Activated T-helper 1 cell treated with anti-CD3 and anti-CD28 coated beads, Interleukin-12 subunit alpha, Interleukin-12 subunit beta, Interleukin-2, Interleukin-4 antibody, amounts not matched to agents 30 ng/mL and 10 ng/mL and 1 ng/mL, durations not matched to agents 14 hours and 24 hours and 36 hours (primary cell): ENCODE data around the gene LY6G6F. TPM values are rescaled to one million over a fixed set of nuclear protein-coding genes. Genes with fewer than 3 reads are reported as not detected.

Experiments used
- DNase-seq: peaks from one replicate; pipeline ENCODE4 v3.0.0; 2021; ENCODE audit warnings: low spot score
- H3K27ac Mint-ChIP-seq: one replicate; pipeline ENCODE4 v1.8.0; 2021; ENCODE audit warnings: mild to moderate bottlenecking, mixed read lengths
- H3K27me3 Mint-ChIP-seq: one replicate; pipeline ENCODE4 v1.8.0; 2022; ENCODE audit warnings: mild to moderate bottlenecking, moderate library complexity, mixed read lengths; ENCODE audit not compliant: insufficient read depth
- H3K36me3 Mint-ChIP-seq: one replicate; pipeline ENCODE4 v1.8.0; 2021; ENCODE audit warnings: low read depth, mixed read lengths
- H3K4me1 Mint-ChIP-seq: one replicate; pipeline ENCODE4 v1.8.0; 2021; ENCODE audit warnings: low read depth, mixed read lengths
- H3K4me3 Mint-ChIP-seq: one replicate; pipeline ENCODE4 v1.8.0; 2021; ENCODE audit warnings: mild to moderate bottlenecking, moderate library complexity, mixed read lengths
- H3K9me3 Mint-ChIP-seq: one replicate; pipeline ENCODE4 v1.8.0; 2021; ENCODE audit warnings: mixed read lengths
- intact Hi-C: fragments of 100-400 bp; cut with micrococcal nuclease; formaldehyde crosslinking; loops from one replicate; pipeline ENCODE4 v1.15.1; 2024
- total RNA-seq: library from RNA; stranded (reverse); gene quantifications from 2 replicates; pipeline ENCODE4 v1.2.3, GENCODE V29; 2022

The LY6G6F gene, protein sequence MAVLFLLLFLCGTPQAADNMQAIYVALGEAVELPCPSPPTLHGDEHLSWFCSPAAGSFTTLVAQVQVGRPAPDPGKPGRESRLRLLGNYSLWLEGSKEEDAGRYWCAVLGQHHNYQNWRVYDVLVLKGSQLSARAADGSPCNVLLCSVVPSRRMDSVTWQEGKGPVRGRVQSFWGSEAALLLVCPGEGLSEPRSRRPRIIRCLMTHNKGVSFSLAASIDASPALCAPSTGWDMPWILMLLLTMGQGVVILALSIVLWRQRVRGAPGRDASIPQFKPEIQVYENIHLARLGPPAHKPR
- total RNA-seq, result not detected in 2 replicates

DNA sequence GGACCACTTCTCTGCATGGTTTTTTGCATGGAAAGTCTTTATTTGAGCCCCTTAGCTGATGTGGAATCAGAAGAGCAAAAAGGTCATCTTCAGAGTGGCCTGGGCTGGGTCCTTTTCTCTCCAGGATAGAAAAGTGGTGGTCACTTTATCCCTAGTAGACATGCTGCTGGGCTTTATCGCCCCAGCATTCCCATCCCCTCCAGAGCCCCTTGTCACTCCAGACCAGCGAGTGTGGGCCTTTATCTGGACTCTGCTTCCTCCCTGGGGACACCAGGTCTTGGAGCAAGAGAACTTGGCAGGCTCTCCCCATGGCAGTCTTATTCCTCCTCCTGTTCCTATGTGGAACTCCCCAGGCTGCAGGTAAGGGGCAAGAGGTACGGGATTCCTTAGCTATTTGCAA is at the start of gene LY6G6F:
Gene LY6G6F (plus strand): TSS at position 268 of the 400 bp plus-strand sequence. CDS start 41 bp downstream, at position 309.
- Mint-ChIP-seq H3K9me3 (no peaks in the 10 kb centered on the region), H3K27me3 (no peaks in the 10 kb centered on the region), H3K27ac (no peak within 1 kb of the TSS), H3K4me1 (peaks cover 23% of the 10 kb centered on the region), H3K4me3 (no peak within 1 kb of the TSS), H3K36me3 (peaks cover 5% of the 10 kb centered on the region)
- no peak for DNase-seq
- intact Hi-C loops, result no loop called here

DNA sequence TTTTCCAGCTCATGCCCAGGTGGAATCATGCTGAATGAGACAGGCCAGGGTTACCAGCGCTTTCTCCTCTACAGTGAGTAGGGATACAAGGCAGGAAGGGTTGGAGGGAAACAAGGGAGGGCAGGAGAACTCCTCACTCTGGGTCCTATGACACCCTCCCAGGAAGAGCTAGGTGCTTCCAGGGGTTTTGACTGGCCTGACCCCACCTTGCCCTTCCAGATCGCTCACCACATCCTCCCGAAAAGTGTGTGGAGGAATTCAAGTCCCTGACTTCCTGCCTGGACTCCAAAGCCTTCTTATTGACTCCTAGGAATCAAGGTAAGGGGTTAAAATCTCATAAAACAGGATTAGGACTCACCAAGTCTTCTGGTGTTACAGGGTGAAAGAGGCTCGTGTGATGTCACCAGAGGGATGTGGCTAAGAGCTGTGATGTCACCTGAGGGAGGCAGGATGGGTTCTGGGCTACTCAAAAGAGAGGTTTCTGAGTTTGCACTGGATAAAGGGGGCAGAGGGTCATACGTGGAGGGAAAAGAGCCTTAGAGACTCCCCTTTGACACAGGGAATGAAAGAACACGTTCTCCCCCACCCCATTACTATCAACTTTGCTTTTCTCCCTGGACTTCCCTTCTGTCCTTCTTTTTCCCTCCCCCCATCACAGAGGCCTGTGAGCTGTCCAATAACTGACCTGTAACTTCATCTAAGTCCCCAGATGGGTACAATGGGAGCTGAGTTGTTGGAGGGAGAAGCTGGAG is 49.1 kb upstream of the LY6G6F start:
- Mint-ChIP-seq H3K4me3 (peak overlapping the region; percentile 91), H3K27me3 (no peaks in the 10 kb centered on the region), H3K27ac (peak overlapping the region; percentile 24), H3K36me3 (peaks cover 38% of the 10 kb centered on the region), H3K4me1 (peaks cover 66% of the 10 kb centered on the region), H3K9me3 (no peaks in the 10 kb centered on the region)
- intact Hi-C loops, result no loop called here
- peak; percentile 29 for DNase-seq

DNA sequence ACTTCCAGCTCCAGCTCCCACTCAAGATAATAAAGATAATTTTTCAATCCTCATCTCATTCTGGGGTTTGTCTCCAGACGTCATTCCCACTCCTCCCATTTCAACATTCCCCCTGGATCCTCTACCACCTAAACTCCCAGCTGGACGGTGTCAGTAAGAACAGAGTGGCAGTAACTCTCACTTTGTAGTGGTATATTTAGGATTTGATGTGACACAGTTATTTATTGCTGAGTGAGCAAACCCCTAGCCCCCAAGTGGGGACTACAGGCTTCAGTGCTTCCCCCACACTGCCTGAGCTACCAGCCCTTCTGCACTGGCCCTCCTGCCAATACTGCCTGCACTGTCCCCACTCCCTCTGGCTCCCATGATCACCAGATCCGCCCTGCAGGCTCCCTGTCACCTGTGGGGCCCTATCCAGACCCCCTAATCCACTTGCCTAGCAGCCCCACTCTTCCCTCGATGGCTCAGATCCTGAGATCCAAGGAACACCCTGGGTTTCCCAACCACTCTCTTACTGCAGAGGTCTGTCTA is 48.4 kb upstream of the LY6G6F start:
- intact Hi-C loops, result no loop called here
- peak overlapping the region; percentile 68 for H3K27ac Mint-ChIP-seq
- H3K9me3 Mint-ChIP-seq, result no peaks in the 10 kb centered on the region
- no peak for DNase-seq
- peaks cover 69% of the 10 kb centered on the region for H3K4me1 Mint-ChIP-seq
- peak overlapping the region; percentile 91 for H3K4me3 Mint-ChIP-seq
- H3K36me3 Mint-ChIP-seq, result peaks cover 43% of the 10 kb centered on the region
- H3K27me3 Mint-ChIP-seq, result no peaks in the 10 kb centered on the region

DNA sequence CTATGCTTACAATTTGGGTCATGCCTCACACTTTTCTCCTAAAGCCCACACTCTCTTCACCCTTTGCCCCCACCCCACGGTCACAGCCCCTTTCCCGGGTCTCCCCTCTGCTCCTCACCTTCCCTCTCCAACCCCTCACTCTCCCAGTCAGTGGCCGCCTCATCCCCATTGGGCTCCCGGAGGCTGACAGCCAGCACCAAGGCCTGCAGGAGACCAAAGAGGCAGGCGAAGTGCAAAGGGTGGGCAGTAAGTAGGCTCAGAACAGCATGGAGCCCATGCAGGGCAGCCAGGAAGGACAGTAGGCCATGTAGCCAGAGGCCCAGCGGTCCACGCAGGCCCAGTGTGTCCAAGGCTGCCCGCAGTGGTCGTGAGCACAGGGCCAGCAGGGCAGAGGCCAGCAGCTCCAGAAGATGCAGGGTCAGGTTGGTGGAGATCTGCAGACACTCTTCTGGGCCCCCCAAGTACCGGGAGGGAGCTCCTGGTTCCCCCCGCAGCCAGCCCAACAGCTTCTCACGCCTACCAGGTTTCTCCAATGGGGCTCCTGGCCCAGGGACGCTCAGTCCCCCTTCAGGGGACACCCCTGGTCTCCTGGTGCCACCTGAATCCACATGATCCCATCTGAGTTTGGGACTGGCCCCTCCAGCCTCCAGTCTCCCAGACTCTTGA is 47.5 kb upstream of the LY6G6F start:
- DNase-seq, result no peak
- no peaks in the 10 kb centered on the region for H3K27me3 Mint-ChIP-seq
- peak overlapping the region; percentile 91 for H3K4me3 Mint-ChIP-seq
- peaks cover 78% of the 10 kb centered on the region for H3K4me1 Mint-ChIP-seq
- peaks cover 50% of the 10 kb centered on the region for H3K36me3 Mint-ChIP-seq
- H3K9me3 Mint-ChIP-seq, result no peaks in the 10 kb centered on the region
- intact Hi-C loops, result no loop called here
- peak overlapping the region; percentile 76 for H3K27ac Mint-ChIP-seq

DNA sequence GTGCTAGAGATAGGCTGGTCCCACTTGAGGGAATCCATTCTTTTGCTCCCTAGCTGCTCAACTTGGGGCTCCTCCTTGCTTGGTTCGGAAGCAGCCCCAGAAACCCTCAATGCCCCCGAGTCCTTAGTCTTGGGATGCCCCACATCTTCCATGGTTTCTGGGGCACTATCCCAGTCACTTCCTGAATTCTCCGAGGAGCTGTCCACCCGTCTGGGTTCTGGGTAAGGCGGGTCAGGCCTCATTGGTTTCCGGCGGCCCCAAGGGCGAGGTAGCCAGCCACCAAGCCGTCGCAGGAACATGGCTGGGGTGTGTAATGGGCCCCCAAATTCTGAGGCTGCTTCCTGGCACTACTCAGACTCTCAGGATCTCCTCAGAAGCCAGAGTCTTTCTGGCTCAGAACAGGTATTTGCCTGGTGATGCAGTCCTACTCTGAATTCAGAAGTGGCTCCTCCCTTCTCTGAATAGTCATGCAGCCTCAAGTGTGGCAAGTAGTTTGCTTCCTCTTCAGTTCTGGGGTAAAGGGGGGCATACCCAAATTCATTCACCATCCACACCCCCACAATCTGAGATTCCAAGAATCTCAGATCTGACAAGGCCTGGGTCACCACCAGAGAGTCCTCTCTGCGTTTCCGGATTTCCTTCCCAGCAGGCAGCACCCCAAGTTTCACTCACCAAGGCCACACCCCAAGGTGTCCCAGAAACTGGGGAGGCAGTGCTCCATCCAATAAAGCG is 46.9 kb upstream of the LY6G6F start:
- Mint-ChIP-seq H3K9me3 (no peaks in the 10 kb centered on the region), H3K27ac (peak overlapping the region; percentile 76), H3K4me3 (peak overlapping the region; percentile 91), H3K27me3 (no peaks in the 10 kb centered on the region), H3K4me1 (peaks cover 85% of the 10 kb centered on the region), H3K36me3 (peaks cover 55% of the 10 kb centered on the region)
- peak; percentile 36 for DNase-seq
- intact Hi-C loops, result loop anchor here (1.0 to 10.0 kb wide), 3 partner anchors 8 to 1545 kb away; partner anchors contain the start of genes BAG6, HSD17B8, RING1 and RXRB

DNA sequence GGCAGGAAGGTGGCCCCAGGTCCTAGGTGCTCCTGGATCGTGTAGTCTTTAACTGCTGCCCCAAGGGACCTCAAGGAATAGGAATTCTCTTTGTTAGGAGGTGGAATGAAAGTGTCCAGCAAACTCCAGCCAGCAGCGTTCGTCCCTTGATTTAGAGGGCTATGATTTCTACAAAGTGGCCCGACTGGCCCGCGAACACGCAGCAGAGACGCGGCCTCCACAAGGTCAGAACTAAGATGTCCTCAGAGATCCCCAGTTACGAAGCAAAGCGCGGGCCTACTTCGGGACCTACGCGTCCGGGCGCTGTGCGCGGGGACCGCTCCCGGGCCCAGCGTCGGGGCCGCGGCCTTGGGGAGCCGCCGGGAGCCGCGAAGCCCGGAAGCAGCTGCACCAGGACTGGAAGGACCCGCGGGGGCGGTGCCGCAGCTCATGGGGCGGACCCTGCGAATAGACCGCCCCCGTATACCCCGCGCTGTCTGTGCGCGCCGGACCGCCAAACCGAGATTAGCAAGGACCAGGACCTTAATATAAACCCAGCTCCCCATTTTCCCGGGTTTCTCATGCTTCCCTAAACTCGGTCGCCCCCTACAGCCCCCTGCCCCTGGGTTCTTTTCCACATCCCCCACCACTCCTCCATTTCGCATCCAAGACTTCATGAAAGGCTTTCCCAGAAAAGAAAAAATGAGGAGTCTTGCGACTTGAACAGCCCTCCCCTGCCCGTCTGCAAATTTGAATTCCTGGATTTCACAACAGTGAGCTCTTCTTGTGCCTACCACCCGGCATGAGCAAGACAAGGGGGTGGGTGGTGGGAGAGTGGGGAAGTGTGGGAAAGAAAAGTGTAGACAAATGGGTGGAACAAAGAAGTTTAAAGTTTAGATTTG is 46.0 kb upstream of the LY6G6F start, which contains the start of gene C6orf47:
Gene C6orf47 (minus strand): TSS at position 398 of the 881 bp plus-strand sequence. CDS start 831 bp downstream, outside the sequence.
- intact Hi-C loops, result loop anchor here (1.0 to 10.0 kb wide), 3 partner anchors 8 to 1544 kb away; partner anchors contain the start of genes BAG6, HSD17B8, RING1 and RXRB
- Mint-ChIP-seq H3K9me3 (no peaks in the 10 kb centered on the region), H3K4me1 (peaks cover 79% of the 10 kb centered on the region), H3K27me3 (no peaks in the 10 kb centered on the region), H3K4me3 (peak within 1 kb of the TSS; percentile 91), H3K27ac (peak within 1 kb of the TSS; percentile 80), H3K36me3 (peaks cover 53% of the 10 kb centered on the region)
- peak; percentile 69 for DNase-seq

DNA sequence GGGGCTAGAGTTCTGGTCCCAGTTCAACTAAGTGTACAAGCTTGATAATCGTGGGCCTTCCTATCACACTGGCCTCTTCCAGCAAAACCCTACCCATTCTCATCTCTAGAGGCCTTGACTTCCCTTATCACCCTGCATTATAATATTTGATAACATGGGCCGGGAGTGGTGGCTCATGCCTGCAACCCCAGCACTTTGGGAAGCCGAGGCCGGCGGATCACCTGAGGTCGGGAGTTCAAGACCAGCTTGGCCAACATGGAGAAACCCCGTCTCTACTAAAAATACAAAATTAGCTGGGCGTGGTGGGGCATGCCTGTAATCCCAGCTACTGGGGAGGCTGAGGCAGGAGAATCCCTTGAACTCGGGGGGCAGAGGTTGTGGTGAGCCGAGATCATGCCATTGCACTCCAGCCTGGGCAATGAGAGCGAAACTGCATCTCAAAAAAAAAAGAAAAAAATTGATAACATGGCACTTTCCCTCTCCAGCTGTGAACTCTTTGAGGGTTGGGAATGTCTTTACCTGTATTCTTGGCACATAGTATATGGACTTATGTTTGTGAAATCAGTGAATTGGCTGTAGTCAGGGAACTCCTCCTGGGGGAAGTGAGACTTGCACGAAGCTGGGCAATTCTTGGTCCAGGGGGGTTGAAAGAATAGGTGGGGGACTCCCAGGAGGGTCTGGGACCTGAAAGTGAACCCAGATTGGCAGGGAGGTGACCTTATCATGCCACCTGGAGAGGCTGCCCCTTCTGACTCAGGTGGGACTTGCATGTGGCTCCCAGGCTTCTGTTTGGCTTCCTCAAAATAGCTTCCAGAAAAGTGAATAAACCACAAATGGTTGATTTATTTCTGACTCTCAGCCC is 45.2 kb upstream of the LY6G6F start:
- H3K4me3 Mint-ChIP-seq, result peak overlapping the region; percentile 91
- peaks cover 51% of the 10 kb centered on the region for H3K36me3 Mint-ChIP-seq
- peak overlapping the region; percentile 80 for H3K27ac Mint-ChIP-seq
- H3K9me3 Mint-ChIP-seq, result no peaks in the 10 kb centered on the region
- no peaks in the 10 kb centered on the region for H3K27me3 Mint-ChIP-seq
- no peak for DNase-seq
- intact Hi-C loops, result loop anchor here (10.0 kb wide), 2 partner anchors 1313 to 1543 kb away; partner anchors contain the start of genes HSD17B8, RING1, RXRB and SLC39A7
- H3K4me1 Mint-ChIP-seq, result peaks cover 79% of the 10 kb centered on the region

DNA sequence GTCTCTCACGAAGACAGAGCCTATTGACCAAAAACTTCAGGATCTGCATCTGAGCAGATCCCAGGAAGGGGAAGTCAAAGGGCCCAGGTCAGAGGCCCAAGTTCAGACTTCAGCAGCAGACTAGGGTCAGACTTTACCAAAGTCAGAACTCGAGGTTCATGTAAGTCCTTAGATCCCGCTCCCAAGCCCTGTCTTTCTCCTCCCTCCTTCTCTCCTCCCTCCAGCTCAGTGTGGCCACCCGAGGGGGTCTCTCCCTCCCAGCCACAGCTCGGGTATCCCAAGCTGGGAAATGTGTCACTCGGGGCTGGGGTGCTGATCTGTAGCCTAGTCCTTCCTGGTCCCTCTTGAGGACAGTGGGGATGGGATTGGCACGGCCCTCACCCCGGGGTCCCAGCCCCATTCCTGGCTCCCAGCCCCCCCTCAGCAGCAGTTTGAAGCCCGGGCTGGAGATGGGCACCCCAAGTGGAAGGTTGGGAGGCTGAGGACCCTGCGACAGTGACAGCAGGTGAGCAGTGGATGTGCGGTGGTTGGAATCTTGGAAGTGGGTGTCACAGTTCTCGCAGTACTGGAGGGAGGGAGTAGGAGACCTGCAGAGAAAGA is 44.4 kb upstream of the LY6G6F start:
- no peak for DNase-seq
- no peak overlapping the region for H3K27ac Mint-ChIP-seq
- intact Hi-C loops, result loop anchor here (10.0 kb wide), 2 partner anchors 1313 to 1543 kb away; partner anchors contain the start of genes HSD17B8, RING1, RXRB and SLC39A7
- H3K4me1 Mint-ChIP-seq, result peaks cover 84% of the 10 kb centered on the region
- H3K36me3 Mint-ChIP-seq, result peaks cover 53% of the 10 kb centered on the region
- H3K27me3 Mint-ChIP-seq, result no peaks in the 10 kb centered on the region
- peak overlapping the region; percentile 91 for H3K4me3 Mint-ChIP-seq
- no peaks in the 10 kb centered on the region for H3K9me3 Mint-ChIP-seq

DNA sequence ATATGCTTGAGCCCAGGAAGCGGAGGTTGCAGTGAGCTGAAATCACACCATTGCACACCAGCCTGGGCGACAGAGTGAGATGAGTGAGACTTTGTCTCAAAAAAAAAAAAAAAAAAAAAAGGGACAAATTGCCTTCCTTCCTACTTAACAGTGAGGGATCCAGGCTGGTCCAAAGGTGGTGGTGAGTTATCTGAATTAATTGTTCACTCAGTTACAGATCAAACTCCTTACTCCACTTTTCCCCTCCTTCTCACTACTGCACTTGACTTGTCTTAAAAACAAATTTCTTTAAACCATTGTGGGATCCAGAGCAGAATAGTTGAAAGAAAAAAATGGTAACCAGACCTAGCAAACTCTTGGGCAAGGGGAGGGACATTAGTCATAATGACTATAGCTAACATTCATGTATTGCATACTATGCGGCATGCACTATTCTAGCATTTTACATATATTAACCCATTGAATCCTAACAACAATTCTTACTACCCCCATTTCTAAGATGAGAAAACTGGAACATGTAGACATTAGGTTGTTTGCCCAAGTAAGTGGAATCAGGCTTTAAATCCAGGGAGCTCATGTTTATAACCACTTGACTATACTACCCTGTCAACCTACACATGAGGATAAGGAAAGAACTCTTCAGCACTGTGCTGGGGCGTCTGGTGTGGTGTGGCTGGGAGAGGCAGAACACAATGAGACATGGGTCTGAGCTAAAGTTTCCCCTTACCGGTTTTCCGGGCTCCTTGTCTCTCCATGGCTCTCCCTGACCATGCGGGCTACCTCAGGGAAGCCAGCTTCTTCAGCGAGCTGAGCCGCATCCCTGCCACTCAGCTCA is 43.3 kb upstream of the LY6G6F start:
- peak overlapping the region; percentile 90 for H3K27ac Mint-ChIP-seq
- intact Hi-C loops, result loop anchor here (10.0 kb wide), 2 partner anchors 1311 to 1541 kb away; partner anchors contain the start of genes HSD17B8, RING1, RXRB and SLC39A7
- peaks cover 59% of the 10 kb centered on the region for H3K36me3 Mint-ChIP-seq
- H3K4me1 Mint-ChIP-seq, result peaks cover 84% of the 10 kb centered on the region
- no peaks in the 10 kb centered on the region for H3K27me3 Mint-ChIP-seq
- H3K9me3 Mint-ChIP-seq, result no peaks in the 10 kb centered on the region
- no peak for DNase-seq
- peak overlapping the region; percentile 98 for H3K4me3 Mint-ChIP-seq
